Loucy (cell line): ENCODE measurements around the gene TENM3.

Experiments
- EZH2phosphoT487 ChIP-seq: fragments of 200-600 bp; IDR thresholded peaks from 2 replicates; pipeline ENCODE4 v1.6.1; 2018; ENCODE audit warnings: antibody characterized with exemption, mild to moderate bottlenecking, moderate library complexity, borderline replicate concordance
- TF ChIP-seq, protein P1 (sequence below): fragments of 200-600 bp; sonication (generic); conservative IDR thresholded peaks from 2 replicates; pipeline ENCODE4 v1.5.1; 2014; ENCODE audit warnings: mild to moderate bottlenecking, antibody characterized with exemption, low read length

GRCh38 chr4:182318256-182318655, 75.1 kb downstream of the TENM3 start:
- TF ChIP-seq, protein P1, sequence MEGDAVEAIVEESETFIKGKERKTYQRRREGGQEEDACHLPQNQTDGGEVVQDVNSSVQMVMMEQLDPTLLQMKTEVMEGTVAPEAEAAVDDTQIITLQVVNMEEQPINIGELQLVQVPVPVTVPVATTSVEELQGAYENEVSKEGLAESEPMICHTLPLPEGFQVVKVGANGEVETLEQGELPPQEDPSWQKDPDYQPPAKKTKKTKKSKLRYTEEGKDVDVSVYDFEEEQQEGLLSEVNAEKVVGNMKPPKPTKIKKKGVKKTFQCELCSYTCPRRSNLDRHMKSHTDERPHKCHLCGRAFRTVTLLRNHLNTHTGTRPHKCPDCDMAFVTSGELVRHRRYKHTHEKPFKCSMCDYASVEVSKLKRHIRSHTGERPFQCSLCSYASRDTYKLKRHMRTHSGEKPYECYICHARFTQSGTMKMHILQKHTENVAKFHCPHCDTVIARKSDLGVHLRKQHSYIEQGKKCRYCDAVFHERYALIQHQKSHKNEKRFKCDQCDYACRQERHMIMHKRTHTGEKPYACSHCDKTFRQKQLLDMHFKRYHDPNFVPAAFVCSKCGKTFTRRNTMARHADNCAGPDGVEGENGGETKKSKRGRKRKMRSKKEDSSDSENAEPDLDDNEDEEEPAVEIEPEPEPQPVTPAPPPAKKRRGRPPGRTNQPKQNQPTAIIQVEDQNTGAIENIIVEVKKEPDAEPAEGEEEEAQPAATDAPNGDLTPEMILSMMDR = no peak
- TF ChIP-seq EZH2phosphoT487 = no peak
